GM19099 (cell line): ENCODE measurements around the gene NPPA.

Source experiments
- POLR2A ChIP-seq: IDR thresholded peaks from 3 replicates; pipeline ENCODE4 v1.6.1; 2011; ENCODE audit warnings: low read depth; ENCODE audit not compliant: insufficient read length; ENCODE audit errors: extremely low read depth

Gene NPPA

GRCh38 chr1:11858968-11859871 lies 11.6 kb upstream of the NPPA start:
- no peak for TF ChIP-seq POLR2A

- no peak for TF ChIP-seq POLR2A
Measured at GRCh38 chr1:11858613-11858967, 11.0 kb upstream of the NPPA start, which contains the start of gene NPPB. TSS of gene NPPB (minus strand) at chr1:11858945. CDS start at chr1:11858833, 112 bp downstream.

DNA sequence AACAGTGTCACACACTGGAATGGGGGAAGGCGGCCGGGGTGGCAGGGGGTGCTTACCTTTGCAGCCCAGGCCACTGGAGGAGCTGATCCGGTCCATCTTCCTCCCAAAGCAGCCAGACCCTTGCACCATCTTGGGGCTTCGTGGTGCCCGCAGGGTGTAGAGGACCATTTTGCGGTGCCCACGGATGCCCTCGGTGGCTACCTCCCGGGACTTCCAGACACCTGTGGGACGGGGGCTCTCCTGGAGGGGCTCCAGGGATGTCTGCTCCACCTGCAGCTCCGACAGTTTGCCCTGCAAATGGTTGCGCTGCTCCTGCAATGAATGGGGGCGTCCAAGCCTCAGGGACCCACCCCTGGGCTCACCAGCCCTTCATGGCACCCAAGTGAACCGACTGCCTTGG lies 10.6 kb upstream of the NPPA start:
- TF ChIP-seq POLR2A: no peak

- TF ChIP-seq POLR2A: no peak
Measured at GRCh38 chr1:11857164-11857851, 9.7 kb upstream of the NPPA start.

- no peak for TF ChIP-seq POLR2A
Measured at GRCh38 chr1:11856698-11857097, 9.1 kb upstream of the NPPA start.

DNA sequence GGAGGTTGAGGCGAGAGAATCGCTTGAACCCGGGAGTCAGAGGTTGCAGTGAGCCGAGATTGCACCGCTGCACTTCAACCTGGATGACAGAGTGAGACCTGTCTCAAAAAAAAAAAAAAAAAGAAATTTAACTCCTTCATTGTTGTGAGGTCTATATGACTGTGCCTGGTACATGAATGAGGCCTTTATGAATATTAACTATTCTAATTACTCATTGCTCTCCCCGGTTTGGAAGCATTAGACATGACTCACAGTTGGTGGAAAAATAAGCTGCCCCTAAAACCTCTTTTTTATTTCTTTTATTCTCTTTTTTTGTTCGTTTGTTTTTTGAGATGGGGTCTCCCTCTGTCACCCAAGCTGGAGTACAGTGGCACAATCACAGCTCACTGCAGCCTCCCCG lies 7.8 kb upstream of the NPPA start:
- TF ChIP-seq POLR2A: no peak

DNA sequence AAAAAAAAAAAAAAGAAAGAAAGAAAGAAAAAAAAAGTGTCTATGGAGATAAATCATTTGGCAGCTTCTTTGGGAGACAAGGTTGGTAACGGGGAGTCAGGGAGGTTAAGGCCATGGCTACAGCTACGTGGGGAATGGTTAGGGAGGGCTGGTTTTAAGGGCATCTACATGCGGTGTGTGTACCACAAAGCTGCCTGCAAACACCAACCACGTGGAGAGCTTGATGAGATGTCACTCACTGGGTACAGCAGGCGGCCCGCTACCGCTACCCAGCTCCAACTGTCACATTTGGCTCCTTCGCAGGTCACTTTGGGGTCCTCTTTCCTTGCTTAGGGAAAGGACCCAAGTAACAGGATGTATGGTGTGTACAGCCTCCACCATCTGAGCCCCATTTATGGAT lies 6.9 kb upstream of the NPPA start:
- TF ChIP-seq POLR2A: no peak

- TF ChIP-seq POLR2A: no peak
Measured at GRCh38 chr1:11851180-11851579, 3.6 kb upstream of the NPPA start.

DNA sequence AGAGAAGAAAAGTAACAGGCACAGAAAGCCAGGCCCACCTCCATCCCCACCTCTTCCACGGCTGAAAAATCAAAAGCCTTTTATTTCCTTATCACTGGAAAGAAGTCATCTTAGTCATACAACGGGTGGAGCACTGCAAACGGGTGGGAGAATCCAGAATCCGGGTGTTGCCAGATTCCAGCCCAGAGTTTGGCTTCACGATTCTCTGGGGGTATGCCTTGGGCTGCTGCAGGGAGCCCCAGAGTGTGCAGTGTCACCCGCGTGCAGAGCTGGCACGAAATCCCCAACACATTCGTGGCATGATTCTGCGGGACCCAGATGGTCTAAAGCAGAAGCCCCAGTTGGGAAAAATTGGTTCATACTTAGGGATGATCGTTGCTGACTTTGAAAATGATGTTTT lies 2.6 kb upstream of the NPPA start:
- no peak for TF ChIP-seq POLR2A

DNA sequence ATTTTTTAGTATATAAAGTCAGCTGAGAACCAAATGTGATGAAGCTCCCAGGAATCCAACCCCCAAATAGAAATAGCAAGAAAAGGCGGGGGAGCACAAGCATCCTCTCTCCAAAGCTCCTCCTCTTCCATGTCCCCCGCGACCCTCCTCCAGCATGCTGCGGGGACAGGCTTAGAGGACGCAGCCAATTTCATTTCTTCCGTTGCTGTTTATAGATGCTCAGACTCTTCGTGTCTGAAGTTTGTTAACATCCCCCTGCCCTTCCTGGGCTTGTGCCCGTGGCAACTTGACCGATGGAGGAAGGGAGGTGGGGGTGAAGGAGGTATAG lies 754 bp upstream of the NPPA start:
- no peak for TF ChIP-seq POLR2A

- TF ChIP-seq POLR2A: no peak
Measured at GRCh38 chr1:11845641-11846335, 1.8 kb downstream of the NPPA start.

DNA sequence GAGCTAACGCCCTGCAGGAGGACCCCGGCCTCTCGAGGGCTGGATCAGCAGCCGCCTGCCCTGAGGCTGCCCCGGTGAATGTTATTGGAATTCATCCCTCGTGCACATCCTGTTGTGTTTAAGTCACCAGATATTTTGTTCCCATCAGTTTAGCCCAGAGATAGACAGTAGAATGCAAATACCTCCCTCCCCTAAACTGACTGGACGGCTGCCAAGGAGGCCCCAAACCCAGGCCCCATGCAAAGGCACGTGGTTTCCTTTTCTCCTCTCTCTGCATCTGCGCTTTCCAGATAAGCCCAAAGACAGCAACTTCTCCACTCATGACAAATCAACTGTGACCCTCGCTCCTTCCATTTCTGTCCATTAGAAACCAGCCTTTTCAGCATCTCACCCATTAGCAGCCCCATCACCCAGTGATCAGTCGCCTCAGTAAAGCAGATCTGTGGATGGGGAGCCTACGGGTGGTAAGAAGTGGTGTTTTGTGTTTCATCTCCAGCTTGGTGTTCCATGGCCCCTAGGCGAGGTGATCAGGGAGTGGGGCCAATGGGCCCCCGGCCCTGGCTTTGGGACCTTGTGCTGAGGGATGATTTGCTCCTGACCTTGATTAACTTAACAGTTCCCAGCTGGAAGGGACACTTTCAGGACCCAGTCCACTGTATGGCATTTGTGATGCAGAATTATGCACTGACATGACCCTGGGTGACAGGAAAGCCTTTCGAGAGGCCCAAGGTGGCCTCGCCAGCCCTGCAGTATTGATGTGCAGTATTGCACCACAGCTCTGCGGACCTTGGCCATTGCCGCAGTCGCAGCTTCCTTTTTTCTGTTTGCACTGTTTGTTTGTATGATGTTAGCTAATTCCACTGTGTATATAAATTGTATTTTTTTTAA lies 5.2 kb downstream of the NPPA start:
- TF ChIP-seq POLR2A: no peak

- no peak for TF ChIP-seq POLR2A
Measured at GRCh38 chr1:11841245-11842153, 6.1 kb downstream of the NPPA start.
